AG04450 (cell line): ENCODE results near the gene SLC15A2. TPM values are rescaled to one million over a fixed set of nuclear protein-coding genes. Genes with fewer than 3 reads are reported as not detected.

Experiments
- CTCF ChIA-PET: fragments of 300-600, 350-600 bp; formaldehyde crosslinking; extraction: SDS; loops from one replicate; lab custom pipeline; 2022; ENCODE audit warnings: antibody characterized with exemption, inconsistent platforms; lab: Charles Lee
- POLR2A ChIA-PET: fragments of 350-600 bp; formaldehyde crosslinking; extraction: SDS; loops from one replicate; lab custom pipeline; 2021; ENCODE audit warnings: antibody characterized with exemption, inconsistent platforms; lab: Yijun Ruan, JAX
- DNase-seq: peaks from one replicate; pipeline ENCODE4 v3.0.0-alpha.2; 2011; ENCODE audit warnings: low read depth, low spot score
- H3K27ac ChIP-seq: one replicate; pipeline ENCODE4 v1.5.1; 2012; ENCODE audit warnings: low read depth, low read length, control low read depth
- H3K27me3 ChIP-seq: one replicate; pipeline ENCODE4 v1.6.0; 2012; ENCODE audit warnings: low read length; ENCODE audit not compliant: control insufficient read depth, insufficient read depth
- H3K4me3 ChIP-seq: 2 replicates; pipeline ENCODE4 v1.5.1; 2011; ENCODE audit warnings: mild to moderate bottlenecking, low read depth, low read length, control low read depth
- H3K9me3 ChIP-seq: 2 replicates; pipeline ENCODE4 v1.5.1; 2012; ENCODE audit warnings: low read length; ENCODE audit not compliant: control insufficient read depth, insufficient read depth
- CTCF ChIP-seq: IDR thresholded peaks from 2 replicates; pipeline ENCODE4 v1.5.1; 2011; ENCODE audit warnings: low read depth, low read length, control low read depth, inconsistent platforms
- polyA plus RNA-seq: library from polyadenylated mRNA; depleted of rRNA; stranded (reverse); fragments of >200 nt; gene quantifications from 2 replicates; pipeline ENCODE4 v1.2.3, GENCODE V29; 2011

SLC15A2 gene
- polyA plus RNA-seq, 1 experiment, result 0.63 TPM

GRCh38 chr3:121969631-121970030 is 75.4 kb downstream of the SLC15A2 start:
- H3K9me3 ChIP-seq, result no peaks in the 10 kb centered on the region
- ChIA-PET CTCF (interaction anchor here (1.0 kb wide), 1 partner anchor 26 kb away, joined by 3 read pairs; no protein-coding TSS in a partner anchor), POLR2A (no interaction called here)
- TF ChIP-seq CTCF, result no peak
- H3K27ac ChIP-seq, result no peak overlapping the region
- DNase-seq, result no peak
- no peaks in the 10 kb centered on the region for H3K27me3 ChIP-seq
- H3K4me3 ChIP-seq, result no peak overlapping the region

- DNase-seq, result no peak
- TF ChIP-seq CTCF, result no peak
- Histone ChIP-seq H3K27me3 (no peaks in the 10 kb centered on the region), H3K27ac (no peak overlapping the region), H3K9me3 (no peaks in the 10 kb centered on the region), H3K4me3 (no peak overlapping the region)
- CTCF ChIA-PET, result no interaction called here
- POLR2A ChIA-PET, result no interaction called here
Observed at GRCh38 chr3:121970047-121970446, 75.8 kb downstream of the SLC15A2 start.

- POLR2A ChIA-PET, result no interaction called here
- CTCF ChIA-PET, result interaction anchor here (0.9 kb wide), 1 partner anchor 21 kb away, joined by 3 read pairs; no protein-coding TSS in a partner anchor
- no peak for DNase-seq
Observed at GRCh38 chr3:121974601-121975111, 80.5 kb downstream of the SLC15A2 start.

GRCh38 chr3:121975702-121976302 is 81.6 kb downstream of the SLC15A2 start:
- H3K4me3 ChIP-seq, result no peak overlapping the region
- H3K27me3 ChIP-seq, result no peaks in the 10 kb centered on the region
- TF ChIP-seq CTCF, result no peak; the same call in 1 of the 2 replicates
- CTCF ChIA-PET, result interaction anchor here (0.9 kb wide), 1 partner anchor 36 kb away, joined by 3 read pairs; no protein-coding TSS in a partner anchor
- H3K9me3 ChIP-seq, result no peaks in the 10 kb centered on the region
- DNase-seq, result no peak
- no peak overlapping the region for H3K27ac ChIP-seq
- POLR2A ChIA-PET, result no interaction called here

More at GRCh38 chr3:121974601-121975111, 80.5 kb downstream of the SLC15A2 start:
- Histone ChIP-seq H3K27ac (no peak overlapping the region), H3K27me3 (no peaks in the 10 kb centered on the region), H3K9me3 (no peaks in the 10 kb centered on the region), H3K4me3 (no peak overlapping the region)
- TF ChIP-seq CTCF, result no peak

GRCh38 chr3:121976727-121977126 is 82.5 kb downstream of the SLC15A2 start:
- H3K9me3 ChIP-seq, result no peaks in the 10 kb centered on the region
- POLR2A ChIA-PET, result no interaction called here
- DNase-seq, result no peak
- no peak overlapping the region for H3K27ac ChIP-seq
- CTCF ChIA-PET, result interaction anchor here (0.9 kb wide), 1 partner anchor 37 kb away, joined by 3 read pairs; no protein-coding TSS in a partner anchor
- TF ChIP-seq CTCF, result no peak
- H3K27me3 ChIP-seq, result no peaks in the 10 kb centered on the region
- no peak overlapping the region for H3K4me3 ChIP-seq
